Measurements from ENCODE around the gene ZNF423.
A peak's percentile ranks its signal among the peaks of the same experiment; 100 is the strongest.

The ZNF423 gene

DNA sequence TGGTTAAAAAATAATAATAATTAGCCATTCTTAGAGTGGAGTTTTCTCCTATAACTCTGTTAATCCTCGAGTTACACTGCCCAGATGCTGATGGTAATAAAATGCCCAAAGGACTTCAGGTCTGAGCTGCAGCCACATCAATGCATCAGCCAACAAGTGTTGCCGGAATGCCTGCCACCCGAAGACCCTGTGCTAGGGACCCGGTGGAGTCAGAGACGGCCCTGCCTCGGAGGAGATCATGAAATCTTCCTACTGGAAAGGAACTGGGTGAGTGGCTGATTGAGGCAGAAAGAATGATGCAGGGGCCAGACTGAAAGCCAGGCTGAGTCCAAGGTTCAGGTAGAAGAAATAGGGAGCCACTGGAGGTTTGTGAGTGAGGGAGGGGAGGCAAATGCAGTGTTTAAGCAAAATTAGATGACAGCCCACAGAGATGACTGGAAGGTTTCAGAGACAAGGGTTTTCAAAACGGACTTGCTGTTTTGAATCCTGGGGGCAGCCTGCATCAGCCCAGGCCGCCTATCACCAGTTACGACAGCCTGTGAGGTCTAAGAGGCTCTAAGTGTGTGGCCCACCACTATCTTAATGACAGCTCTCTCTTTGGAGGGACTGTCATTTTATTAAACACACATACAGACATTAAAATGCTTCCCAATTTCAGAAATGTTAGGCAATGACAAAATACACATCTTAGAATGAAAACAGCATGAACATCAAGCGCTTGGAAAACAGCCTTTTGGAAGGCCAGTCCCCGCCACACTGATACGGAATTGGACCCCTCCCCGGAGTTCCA is 100.0 kb downstream of the ZNF423 start:
- TF ChIP-seq, protein P1, sequence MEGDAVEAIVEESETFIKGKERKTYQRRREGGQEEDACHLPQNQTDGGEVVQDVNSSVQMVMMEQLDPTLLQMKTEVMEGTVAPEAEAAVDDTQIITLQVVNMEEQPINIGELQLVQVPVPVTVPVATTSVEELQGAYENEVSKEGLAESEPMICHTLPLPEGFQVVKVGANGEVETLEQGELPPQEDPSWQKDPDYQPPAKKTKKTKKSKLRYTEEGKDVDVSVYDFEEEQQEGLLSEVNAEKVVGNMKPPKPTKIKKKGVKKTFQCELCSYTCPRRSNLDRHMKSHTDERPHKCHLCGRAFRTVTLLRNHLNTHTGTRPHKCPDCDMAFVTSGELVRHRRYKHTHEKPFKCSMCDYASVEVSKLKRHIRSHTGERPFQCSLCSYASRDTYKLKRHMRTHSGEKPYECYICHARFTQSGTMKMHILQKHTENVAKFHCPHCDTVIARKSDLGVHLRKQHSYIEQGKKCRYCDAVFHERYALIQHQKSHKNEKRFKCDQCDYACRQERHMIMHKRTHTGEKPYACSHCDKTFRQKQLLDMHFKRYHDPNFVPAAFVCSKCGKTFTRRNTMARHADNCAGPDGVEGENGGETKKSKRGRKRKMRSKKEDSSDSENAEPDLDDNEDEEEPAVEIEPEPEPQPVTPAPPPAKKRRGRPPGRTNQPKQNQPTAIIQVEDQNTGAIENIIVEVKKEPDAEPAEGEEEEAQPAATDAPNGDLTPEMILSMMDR (IDR thresholded peaks at IDR 0.05; ENCODE audit: low read depth, low read length), result no peak
- Histone ChIP-seq H3K4me3 (ENCODE audit: low read depth, low read length) (no peak overlapping the region), H3K36me3 (no peaks in the 10 kb centered on the region), H3K9me3 (ENCODE audit: severe bottlenecking) (no peaks in the 10 kb centered on the region), H3K27me3 (ENCODE audit: insufficient read depth, low read depth, severe bottlenecking) (no peaks in the 10 kb centered on the region), H3K27ac (no peak overlapping the region)
- DNase-seq, result no peak

DNA sequence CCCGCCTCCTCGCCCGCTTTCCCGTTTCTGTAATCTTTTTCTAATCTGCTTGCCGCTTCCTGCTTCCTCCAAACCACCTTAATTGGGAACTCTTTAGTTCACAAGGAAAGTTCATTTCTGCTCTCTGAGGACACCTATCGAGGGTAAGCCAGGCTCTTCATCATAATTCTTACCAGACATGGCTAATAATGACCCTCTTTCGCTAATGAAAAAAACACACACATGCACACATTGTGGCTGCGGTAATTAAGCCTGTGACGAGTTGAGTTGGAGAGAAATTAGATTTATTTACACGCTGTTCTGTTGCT is 100.6 kb downstream of the ZNF423 start:
- H3K27me3 ChIP-seq (ENCODE audit: insufficient read depth, low read depth, severe bottlenecking), result no peaks in the 10 kb centered on the region

DNA sequence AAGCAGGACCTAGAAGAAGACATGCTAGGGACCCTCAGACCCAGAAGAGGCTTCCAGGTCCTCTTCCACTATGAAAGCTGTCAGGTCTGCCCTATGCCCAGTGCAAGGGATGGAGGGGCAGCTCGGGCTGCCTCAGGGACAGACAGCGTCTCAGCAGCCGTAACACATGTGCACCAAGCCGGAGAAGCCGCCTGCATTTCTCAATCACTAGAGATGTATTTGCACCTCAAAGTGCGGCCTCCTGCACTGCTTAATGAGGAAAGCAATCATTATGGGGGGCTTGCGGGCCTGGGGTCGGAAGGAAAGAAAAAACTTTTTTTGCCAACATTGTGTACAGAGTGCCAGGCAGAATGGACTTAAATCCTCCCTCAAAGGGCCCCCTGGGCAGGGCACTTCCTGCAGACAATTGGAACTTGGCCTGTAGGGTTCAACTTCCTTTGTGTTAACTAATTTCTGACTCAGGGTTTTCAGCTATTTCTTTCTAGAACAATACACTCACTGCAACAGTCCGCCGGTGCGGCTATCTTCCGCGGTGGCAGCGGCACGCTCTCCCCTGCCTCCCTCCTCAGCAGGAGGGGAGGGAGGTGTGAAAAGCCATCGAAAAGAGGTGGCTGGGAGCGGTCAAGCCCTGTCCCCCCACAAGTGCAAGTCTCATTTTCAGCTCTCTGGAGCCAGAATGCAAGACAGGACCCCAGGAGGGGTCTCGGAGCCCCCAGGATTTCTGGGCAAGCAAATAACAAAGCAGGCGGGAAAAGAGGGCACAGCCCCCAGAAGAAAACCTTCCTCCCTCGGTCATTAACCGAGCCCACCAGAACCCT is 101.2 kb downstream of the ZNF423 start:
- H3K36me3 ChIP-seq, result no peaks in the 10 kb centered on the region
- TF ChIP-seq, protein P1 (IDR thresholded peaks at IDR 0.05; ENCODE audit: low read depth, low read length), result no peak
- peak overlapping the region; percentile 35 for H3K4me3 ChIP-seq (ENCODE audit: low read depth, low read length)
- no peaks in the 10 kb centered on the region for H3K27me3 ChIP-seq (ENCODE audit: insufficient read depth, low read depth, severe bottlenecking)
- peak overlapping the region; percentile 36 for H3K27ac ChIP-seq
- no peak for DNase-seq
- no peaks in the 10 kb centered on the region for H3K9me3 ChIP-seq (ENCODE audit: severe bottlenecking)

More for the DNA sequence above, 100.6 kb downstream of the ZNF423 start:
- DNase-seq, result peak; percentile 72
- Histone ChIP-seq H3K27ac (no peak overlapping the region), H3K4me3 (ENCODE audit: low read depth, low read length) (peak overlapping the region; percentile 35), H3K9me3 (ENCODE audit: severe bottlenecking) (no peaks in the 10 kb centered on the region), H3K36me3 (no peaks in the 10 kb centered on the region)
- TF ChIP-seq, protein P1 (IDR thresholded peaks at IDR 0.05; ENCODE audit: low read depth, low read length), result peak; percentile 37; the same call in 1 of the 2 replicates

DNA sequence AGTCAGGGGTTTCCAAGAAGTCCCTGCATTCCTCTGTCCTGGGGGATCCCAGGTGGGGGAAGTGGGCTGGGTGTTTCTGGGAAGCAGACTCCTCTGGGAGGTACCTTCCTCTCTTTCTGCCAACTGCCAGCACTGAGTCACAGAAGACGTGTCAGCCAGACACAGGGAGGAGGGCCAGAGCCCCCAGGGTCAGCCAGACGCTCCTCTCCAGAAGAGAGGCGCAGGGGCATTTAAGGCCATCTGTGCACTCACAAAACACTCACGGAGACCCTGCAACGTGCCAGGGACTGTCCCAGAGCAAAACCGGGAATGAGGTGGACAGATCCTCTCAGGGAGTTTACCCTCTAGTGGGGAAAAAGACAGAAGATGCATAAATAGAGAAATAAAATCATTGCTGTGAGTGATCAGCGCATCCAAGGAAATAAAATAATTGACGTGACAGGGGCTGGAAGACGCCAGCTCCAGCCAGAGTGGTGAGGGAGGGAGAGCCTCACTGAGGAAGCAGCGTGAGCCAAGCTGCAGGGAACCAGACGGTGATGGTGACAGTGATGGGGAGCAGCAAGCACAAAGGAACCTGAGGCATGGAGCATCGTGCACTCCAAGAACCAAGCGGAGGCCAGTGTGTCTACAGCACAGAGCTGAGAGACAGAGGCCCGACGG is 105.4 kb downstream of the ZNF423 start:
- H3K9me3 ChIP-seq (ENCODE audit: severe bottlenecking), result no peaks in the 10 kb centered on the region
- no peak overlapping the region for H3K4me3 ChIP-seq (ENCODE audit: low read depth, low read length)
- TF ChIP-seq, protein P1 (IDR thresholded peaks at IDR 0.05; ENCODE audit: low read depth, low read length), result no peak
- H3K27me3 ChIP-seq (ENCODE audit: insufficient read depth, low read depth, severe bottlenecking), result no peaks in the 10 kb centered on the region
- DNase-seq, result no peak
- H3K36me3 ChIP-seq, result no peaks in the 10 kb centered on the region
- H3K27ac ChIP-seq, result no peak overlapping the region

DNA sequence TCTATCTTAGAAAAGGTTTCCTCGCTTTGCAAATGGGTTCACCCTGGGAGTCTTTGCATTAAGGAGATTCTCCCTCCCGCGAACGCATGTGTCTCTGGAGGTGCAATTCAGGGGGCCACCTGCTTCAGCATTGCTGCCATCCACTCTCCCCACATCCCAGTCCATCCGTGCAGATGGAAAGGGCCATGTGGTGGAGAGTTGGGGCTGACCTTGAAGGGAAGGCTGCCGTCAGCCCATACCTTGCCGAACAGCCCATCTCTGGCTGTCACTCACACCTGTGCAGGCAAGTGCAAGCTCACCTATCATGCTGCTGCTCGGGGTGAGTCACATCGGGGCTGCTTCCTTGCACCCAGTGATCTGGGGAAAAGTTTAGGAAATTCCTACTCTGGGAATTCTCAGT is 106.1 kb downstream of the ZNF423 start:
- H3K27me3 ChIP-seq (ENCODE audit: insufficient read depth, low read depth, severe bottlenecking), result no peaks in the 10 kb centered on the region
- TF ChIP-seq, protein P1 (IDR thresholded peaks at IDR 0.05; ENCODE audit: low read depth, low read length), result no peak
- no peak overlapping the region for H3K4me3 ChIP-seq (ENCODE audit: low read depth, low read length)
- H3K9me3 ChIP-seq (ENCODE audit: severe bottlenecking), result no peaks in the 10 kb centered on the region
- no peak for DNase-seq
- no peak overlapping the region for H3K27ac ChIP-seq
- H3K36me3 ChIP-seq, result no peaks in the 10 kb centered on the region
